RWPE1 (cell line): Measurements from ENCODE around the gene CLEC2B.

ENCODE experiments used
- CTCF ChIA-PET: fragments of 350-600 bp; sonication (Branson Sonifier 250); formaldehyde crosslinking; extraction: SDS; loops from one replicate; lab custom pipeline; 2021; lab: Yijun Ruan, JAX
- POLR2A ChIA-PET: fragments of 400-600 bp; formaldehyde crosslinking; extraction: SDS; loops from one replicate; lab custom pipeline; 2020; ENCODE audit warnings: antibody characterized with exemption; ENCODE audit not compliant: low non-redundant PET; lab: Yijun Ruan, JAX
- DNase-seq: peaks from one replicate; pipeline ENCODE4 v3.0.0; 2012; ENCODE audit warnings: low spot score
- H3K27ac ChIP-seq: fragments of 450-650 bp; 2 replicates; pipeline ENCODE4 v1.5.1; 2017
- TF ChIP-seq, protein P1 (sequence below): fragments of 450-650 bp; conservative IDR thresholded peaks from 2 replicates; pipeline ENCODE4 v1.5.1; 2017; ENCODE audit warnings: low read depth, mild to moderate bottlenecking

CLEC2B gene

DNA sequence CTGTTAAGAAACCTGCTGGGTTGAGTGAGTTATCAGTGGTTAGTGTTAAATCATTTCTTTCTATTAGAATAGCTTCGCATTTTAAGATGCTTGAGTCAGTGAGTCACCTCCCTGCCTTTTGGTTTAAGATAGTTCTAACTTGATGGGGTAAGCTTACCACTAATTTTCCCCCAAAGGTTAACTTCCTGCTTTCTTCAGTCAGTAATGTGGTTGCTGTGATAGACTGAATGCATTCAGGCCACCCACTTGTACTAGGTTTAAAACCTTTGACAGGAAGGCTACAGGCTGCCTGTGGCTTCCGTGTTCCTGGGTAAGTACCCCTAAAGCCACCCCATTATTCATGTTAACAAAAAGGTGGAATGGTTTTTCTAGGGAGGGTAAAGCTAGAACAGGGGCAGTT, 37.7 kb upstream of the CLEC2B start:
- DNase-seq, result no peak
- ChIA-PET CTCF (no interaction called here), POLR2A (no interaction called here)
- TF ChIP-seq, protein P1, sequence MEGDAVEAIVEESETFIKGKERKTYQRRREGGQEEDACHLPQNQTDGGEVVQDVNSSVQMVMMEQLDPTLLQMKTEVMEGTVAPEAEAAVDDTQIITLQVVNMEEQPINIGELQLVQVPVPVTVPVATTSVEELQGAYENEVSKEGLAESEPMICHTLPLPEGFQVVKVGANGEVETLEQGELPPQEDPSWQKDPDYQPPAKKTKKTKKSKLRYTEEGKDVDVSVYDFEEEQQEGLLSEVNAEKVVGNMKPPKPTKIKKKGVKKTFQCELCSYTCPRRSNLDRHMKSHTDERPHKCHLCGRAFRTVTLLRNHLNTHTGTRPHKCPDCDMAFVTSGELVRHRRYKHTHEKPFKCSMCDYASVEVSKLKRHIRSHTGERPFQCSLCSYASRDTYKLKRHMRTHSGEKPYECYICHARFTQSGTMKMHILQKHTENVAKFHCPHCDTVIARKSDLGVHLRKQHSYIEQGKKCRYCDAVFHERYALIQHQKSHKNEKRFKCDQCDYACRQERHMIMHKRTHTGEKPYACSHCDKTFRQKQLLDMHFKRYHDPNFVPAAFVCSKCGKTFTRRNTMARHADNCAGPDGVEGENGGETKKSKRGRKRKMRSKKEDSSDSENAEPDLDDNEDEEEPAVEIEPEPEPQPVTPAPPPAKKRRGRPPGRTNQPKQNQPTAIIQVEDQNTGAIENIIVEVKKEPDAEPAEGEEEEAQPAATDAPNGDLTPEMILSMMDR, result no peak
- H3K27ac ChIP-seq, result no peak overlapping the region

DNA sequence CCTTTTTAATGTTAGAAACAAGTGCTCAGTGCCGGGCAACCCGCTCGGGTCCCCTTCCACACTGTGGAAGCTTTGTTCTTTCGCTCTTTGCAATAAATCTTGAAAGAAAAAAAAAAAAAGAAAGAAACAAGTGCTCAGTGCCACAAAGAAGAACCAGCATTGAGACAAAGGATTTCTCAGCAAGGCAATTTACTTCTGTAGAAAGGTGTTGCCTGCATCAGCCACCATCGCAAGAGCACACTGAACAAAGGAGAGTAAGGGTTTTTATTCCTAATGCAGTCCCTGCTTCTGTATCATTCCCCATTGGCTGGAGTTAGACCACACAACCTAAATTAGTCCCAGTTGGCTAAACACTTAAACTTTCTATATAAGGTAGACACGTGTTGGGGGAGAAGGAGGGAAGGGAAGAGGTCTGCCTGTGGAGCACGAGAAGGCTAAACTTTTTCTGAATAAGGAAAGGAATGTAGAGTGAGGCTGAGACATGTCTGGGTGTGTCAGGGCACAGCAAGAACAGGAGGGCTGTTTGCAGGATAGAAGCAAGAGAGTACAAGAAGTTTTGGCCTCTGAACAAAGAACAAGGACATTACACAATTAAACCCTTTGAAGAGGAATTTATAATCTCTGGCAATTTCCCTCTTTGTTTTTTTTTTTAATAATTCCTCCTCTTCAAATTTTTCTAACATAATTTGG, 33.5 kb upstream of the CLEC2B start:
- DNase-seq, result no peak
- ChIA-PET POLR2A (no interaction called here), CTCF (no interaction called here)
- H3K27ac ChIP-seq, result no peak overlapping the region
- TF ChIP-seq, protein P1, result no peak

DNA sequence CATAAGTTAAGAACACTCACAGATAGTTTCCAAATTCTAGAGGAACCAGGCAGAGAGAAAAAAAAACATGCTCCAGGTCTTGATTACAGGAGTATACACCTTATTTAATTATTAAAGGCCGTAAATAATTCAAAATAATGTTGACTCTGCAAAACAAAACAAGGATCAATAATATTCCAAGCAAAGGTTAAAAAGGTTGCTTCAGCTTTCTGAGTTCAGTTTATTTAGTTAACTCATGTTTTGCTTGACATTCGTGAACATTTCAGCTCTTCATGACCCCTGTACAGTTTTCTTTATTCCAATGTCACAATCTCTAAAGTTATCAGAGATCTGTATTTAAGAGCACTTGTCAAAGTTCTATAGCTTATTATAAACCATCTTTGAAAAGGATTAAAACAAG, 31.8 kb upstream of the CLEC2B start:
- TF ChIP-seq, protein P1, result no peak
- no peak for DNase-seq
- H3K27ac ChIP-seq, result no peak overlapping the region
- ChIA-PET POLR2A (no interaction called here), CTCF (no interaction called here)

DNA sequence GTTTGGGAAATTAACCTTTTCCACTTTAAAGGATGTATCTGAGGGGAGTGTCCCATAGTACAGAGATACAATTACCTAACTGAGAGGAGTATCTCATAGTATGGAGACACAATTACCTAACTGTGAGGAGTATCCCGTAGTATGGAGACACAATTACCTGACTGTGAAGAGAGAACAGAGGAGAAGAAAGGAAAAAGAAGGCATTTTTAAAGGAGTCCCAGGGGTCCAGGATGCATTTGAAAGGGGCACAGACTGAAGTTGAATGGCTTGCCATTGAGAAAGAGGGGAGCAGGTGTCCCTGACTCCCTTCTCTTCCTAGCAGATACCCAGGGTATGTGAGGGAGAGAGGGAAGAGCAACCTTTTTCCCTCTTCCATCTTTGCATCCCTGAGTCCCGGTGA, 30.1 kb upstream of the CLEC2B start:
- POLR2A ChIA-PET, result no interaction called here
- DNase-seq, result no peak
- TF ChIP-seq, protein P1, result no peak
- CTCF ChIA-PET, result no interaction called here
- H3K27ac ChIP-seq, result no peak overlapping the region

DNA sequence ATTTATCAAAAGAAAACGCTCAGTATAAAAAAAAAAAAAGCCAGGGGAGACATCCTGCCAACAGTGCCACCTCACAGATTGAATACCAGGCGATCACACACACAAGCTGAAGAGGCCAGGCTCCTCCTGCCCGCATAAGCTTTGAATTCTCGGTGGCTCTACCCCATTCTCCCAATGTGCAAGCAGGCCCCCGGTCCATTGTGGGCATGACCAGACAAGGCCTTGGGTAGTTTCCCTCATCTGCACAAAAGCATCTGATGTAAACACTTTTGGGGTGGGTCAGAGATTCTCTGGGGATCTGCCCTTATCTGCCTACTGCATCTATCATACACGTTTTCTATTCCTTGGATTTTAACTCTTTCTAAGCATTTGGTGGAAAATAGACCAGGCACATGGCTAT, 28.4 kb upstream of the CLEC2B start:
- CTCF ChIA-PET, result no interaction called here
- TF ChIP-seq, protein P1, result no peak

DNA sequence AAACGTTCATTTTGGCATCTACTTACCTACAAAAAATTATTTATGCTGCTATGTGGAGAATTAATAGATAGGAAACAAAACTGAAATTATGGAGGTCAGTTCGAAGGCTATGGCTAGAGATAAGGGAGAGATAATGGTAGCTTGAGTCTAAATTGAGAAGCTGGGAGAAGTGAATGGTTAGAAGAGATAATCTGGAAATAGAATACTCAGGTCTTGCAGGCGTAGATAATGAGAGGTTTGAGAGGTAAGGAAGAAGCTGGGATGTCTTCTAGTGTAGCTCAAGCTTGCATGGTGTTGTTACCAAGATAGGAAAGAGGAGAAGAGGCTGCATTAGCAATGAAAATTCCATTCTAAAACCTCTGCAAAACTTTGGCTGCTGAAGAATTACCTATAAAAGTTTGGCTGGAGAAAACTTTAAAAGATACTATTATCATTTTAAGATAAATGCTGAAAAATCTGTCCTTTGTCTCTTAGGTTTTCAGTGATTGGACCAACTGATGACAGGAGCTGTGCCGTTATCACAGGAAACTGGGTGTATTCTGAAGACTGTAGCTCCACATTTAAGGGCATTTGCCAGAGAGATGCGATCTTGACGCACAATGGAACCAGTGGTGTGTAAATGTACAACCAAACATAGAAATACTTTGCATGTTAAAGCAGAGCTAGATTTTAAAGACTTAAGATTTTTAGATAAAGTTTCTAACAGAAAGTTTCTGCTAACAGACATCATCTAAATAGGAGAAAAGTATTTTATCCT, 26.2 kb upstream of the CLEC2B start:
- TF ChIP-seq, protein P1, result no peak
- CTCF ChIA-PET, result interaction anchor here (1.0 kb wide), 1 partner anchor 81 kb away, joined by 3 read pairs; no protein-coding TSS in a partner anchor
- no peak for DNase-seq
- H3K27ac ChIP-seq, result no peak overlapping the region
- POLR2A ChIA-PET, result no interaction called here

More for the DNA sequence above, 28.4 kb upstream of the CLEC2B start:
- no peak overlapping the region for H3K27ac ChIP-seq
- no peak for DNase-seq
- POLR2A ChIA-PET, result no interaction called here
